ENCODE data around the gene ZNF333. TPM values are rescaled to one million over a fixed set of nuclear protein-coding genes. Genes with fewer than 3 reads are reported as not detected.

ZNF333 gene
- total RNA-seq, 3 donors from 2014 or later: 28.5 to 31.6 (median 29.4) TPM

DNA sequence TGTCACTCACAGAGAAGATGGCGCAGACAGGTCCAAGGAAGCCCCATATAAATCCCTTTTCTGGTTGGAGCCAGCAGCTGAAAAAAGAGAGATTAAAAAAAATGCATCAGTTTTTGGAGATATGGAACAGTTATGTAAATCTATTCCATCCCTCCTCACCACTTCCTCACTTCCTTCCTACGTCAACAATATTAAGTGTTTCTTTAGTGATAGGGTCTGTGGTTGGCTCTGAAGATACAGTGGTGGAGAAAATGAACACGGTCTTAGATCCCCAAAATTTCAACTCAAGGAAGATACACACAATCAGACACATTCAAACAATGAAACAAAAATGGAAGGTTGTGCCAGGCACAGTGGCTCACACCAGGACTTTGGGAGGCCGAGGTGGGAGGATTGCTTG is 57.0 kb downstream of the ZNF333 start:
- no peak overlapping the region for H3K4me3 ChIP-seq
- peaks cover 0 to 6% of the 10 kb centered on the region in 2 donors for H3K9me3 ChIP-seq
- no peak for DNase-seq (ENCODE audit: low spot score in 2 of 2)
- no peaks in the 10 kb centered on the region for H3K36me3 ChIP-seq
- H3K4me1 ChIP-seq: no peaks in the 10 kb centered on the region
- H3K27ac ChIP-seq: no peak overlapping the region
- no peaks in the 10 kb centered on the region for H3K27me3 ChIP-seq
- TF ChIP-seq, protein P1, sequence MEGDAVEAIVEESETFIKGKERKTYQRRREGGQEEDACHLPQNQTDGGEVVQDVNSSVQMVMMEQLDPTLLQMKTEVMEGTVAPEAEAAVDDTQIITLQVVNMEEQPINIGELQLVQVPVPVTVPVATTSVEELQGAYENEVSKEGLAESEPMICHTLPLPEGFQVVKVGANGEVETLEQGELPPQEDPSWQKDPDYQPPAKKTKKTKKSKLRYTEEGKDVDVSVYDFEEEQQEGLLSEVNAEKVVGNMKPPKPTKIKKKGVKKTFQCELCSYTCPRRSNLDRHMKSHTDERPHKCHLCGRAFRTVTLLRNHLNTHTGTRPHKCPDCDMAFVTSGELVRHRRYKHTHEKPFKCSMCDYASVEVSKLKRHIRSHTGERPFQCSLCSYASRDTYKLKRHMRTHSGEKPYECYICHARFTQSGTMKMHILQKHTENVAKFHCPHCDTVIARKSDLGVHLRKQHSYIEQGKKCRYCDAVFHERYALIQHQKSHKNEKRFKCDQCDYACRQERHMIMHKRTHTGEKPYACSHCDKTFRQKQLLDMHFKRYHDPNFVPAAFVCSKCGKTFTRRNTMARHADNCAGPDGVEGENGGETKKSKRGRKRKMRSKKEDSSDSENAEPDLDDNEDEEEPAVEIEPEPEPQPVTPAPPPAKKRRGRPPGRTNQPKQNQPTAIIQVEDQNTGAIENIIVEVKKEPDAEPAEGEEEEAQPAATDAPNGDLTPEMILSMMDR (IDR thresholded peaks at IDR 0.05): no peak
- TF ChIP-seq POLR2A (IDR thresholded peaks at IDR 0.05) (no peak), POLR2AphosphoS5 (IDR thresholded peaks at IDR 0.05) (no peak)
- intact Hi-C loops (cut with DNase I; ENCODE audit: low total_unique reads): no loop called here

DNA sequence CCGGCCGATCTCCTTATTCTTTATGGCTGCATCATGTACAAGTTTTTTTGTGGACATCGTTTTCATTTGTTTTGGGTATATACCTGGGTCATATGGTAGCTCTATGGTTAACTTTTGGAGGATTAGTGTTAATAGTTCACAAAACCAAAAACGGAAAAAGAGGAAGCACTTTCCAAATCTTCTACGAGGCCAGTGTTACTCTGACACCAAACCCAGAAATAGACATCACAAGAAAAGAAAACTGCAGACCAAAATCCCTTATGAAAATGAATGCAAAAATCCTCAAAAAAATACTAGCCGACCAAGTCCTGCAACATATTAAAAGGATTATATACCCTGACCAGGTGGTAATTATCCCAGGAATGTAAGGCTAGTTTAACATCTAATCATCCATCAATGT is 58.8 kb downstream of the ZNF333 start:
- TF ChIP-seq POLR2A (IDR thresholded peaks at IDR 0.05) (no peak), POLR2AphosphoS5 (IDR thresholded peaks at IDR 0.05) (no peak)
- TF ChIP-seq, protein P1 (IDR thresholded peaks at IDR 0.05): no peak
- H3K4me1 ChIP-seq: no peaks in the 10 kb centered on the region
- DNase-seq (ENCODE audit: low spot score in 2 of 2): no peak
- no peaks in the 10 kb centered on the region for H3K36me3 ChIP-seq
- no peaks in the 10 kb centered on the region for H3K27me3 ChIP-seq
- intact Hi-C loops (cut with DNase I; ENCODE audit: low total_unique reads): no loop called here
- no peaks in the 10 kb centered on the region for H3K9me3 ChIP-seq
- no peak overlapping the region for H3K27ac ChIP-seq
- no peak overlapping the region for H3K4me3 ChIP-seq

DNA sequence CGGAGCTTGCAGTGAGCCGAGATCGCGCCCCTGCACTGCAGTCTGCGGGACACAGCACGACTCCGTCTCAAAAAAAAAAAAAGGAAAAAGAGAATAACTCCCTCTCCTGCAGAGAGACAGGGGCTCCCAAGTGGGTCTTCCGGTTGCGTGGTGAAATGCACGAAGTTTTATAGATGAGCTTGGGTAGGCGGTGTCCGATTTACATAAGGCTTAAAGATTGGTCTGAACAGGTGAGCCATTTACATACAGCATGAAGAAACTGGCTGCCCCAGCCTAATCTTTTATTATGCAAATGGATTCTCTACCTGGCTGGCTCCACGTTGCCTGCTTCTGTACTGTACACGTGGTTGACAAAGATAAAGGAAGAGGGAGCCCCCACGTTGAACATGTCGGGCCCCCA is 69.0 kb downstream of the ZNF333 start:
- TF ChIP-seq POLR2A (IDR thresholded peaks at IDR 0.05) (no peak), POLR2AphosphoS5 (IDR thresholded peaks at IDR 0.05) (no peak)
- TF ChIP-seq, protein P1 (IDR thresholded peaks at IDR 0.05): no peak
- Histone ChIP-seq H3K4me3 (peak overlapping the region in 1 of 3 donors; percentile 25), H3K36me3 (no peaks in the 10 kb centered on the region), H3K27me3 (no peaks in the 10 kb centered on the region), H3K9me3 (peaks cover 0 to 3% of the 10 kb centered on the region in 2 donors), H3K27ac (no peak overlapping the region), H3K4me1 (no peaks in the 10 kb centered on the region)
- intact Hi-C loops (cut with DNase I; ENCODE audit: low total_unique reads): no loop called here
- DNase-seq (ENCODE audit: low spot score in 2 of 2): peak in 1 of 2 donors; percentile 42

DNA sequence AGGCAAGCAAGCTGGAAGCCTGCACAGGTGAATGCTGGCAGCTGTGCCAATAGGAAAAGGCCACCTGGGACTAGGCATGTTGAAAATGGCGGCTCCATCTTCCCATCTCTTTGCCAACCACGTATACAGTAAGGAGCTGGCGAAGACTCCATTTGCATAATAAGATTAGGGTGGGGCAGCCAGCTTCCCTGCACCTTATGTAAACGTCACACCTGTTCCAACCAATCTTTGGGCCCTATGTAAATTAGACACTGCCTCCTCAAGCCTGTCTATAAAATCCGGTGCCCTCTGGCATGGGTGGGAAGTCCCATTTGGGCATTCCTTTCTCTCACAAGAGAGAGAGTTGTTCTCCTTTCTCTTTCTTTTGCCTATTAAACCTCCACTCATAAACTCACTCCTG is 71.8 kb downstream of the ZNF333 start:
- DNase-seq (ENCODE audit: low spot score in 2 of 2): no peak
- Histone ChIP-seq H3K36me3 (no peaks in the 10 kb centered on the region), H3K27ac (no peak overlapping the region), H3K4me1 (no peaks in the 10 kb centered on the region), H3K4me3 (no peak overlapping the region), H3K27me3 (no peaks in the 10 kb centered on the region), H3K9me3 (peaks cover 0 to 3% of the 10 kb centered on the region in 2 donors)
- intact Hi-C loops (cut with DNase I; ENCODE audit: low total_unique reads): no loop called here
- TF ChIP-seq, protein P1 (IDR thresholded peaks at IDR 0.05): no peak
- TF ChIP-seq POLR2AphosphoS5 (IDR thresholded peaks at IDR 0.05) (no peak), POLR2A (IDR thresholded peaks at IDR 0.05) (no peak)

DNA sequence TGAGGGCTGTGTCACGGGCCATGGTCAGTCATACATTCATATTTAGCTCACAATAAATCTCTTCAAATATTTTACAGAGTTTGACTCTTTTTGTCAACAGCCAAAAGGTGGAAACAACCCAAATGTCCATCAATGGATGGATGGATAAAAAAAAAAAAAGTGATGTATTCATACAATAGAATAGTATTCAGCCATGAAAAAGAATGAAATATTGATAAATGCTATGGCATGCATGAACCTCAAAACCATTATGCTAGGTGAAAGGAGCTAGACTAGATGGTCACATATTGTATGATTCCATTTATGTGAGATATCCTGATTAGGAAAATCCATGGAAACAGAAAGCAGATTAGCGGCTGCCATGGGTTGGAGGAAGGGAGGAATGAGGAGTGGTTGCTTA is 72.3 kb downstream of the ZNF333 start:
- Histone ChIP-seq H3K36me3 (no peaks in the 10 kb centered on the region), H3K4me3 (no peak overlapping the region), H3K27me3 (no peaks in the 10 kb centered on the region), H3K9me3 (peaks cover 0 to 3% of the 10 kb centered on the region in 2 donors), H3K4me1 (no peaks in the 10 kb centered on the region), H3K27ac (no peak overlapping the region)
- DNase-seq (ENCODE audit: low spot score in 2 of 2): no peak
- intact Hi-C loops (cut with DNase I; ENCODE audit: low total_unique reads): no loop called here
- no peak for TF ChIP-seq POLR2A (IDR thresholded peaks at IDR 0.05)
- TF ChIP-seq, protein P1 (IDR thresholded peaks at IDR 0.05): no peak
- TF ChIP-seq POLR2AphosphoS5 (IDR thresholded peaks at IDR 0.05): no peak
